A549 (cell line): ENCODE results near the gene TFEB. TPM values are rescaled to one million over a fixed set of nuclear protein-coding genes. Genes with fewer than 3 reads are reported as not detected.
A peak's percentile ranks its signal among the peaks of the same experiment; 100 is the strongest.

Experiments used
- ATAC-seq, 2 experiments: fragments of 200-7000 bp in 1 of 2; fragments of >200 bp in 1 of 2; cut with Nextera tagmentation in 1 of 2; cut with Tn5 transposase in 1 of 2; 3 replicates each; pipeline versions ENCODE4 v1.8.0 to v1.9.1; 2018 to 2020; ENCODE audit warnings: mild to moderate bottlenecking in 1 of 2, moderate library complexity in 1 of 2
- CTCF ChIA-PET: fragments of 300-600 bp; sonication (Branson Sonifier 250); formaldehyde crosslinking; extraction: SDS; loops from one replicate; lab custom pipeline; 2021; ENCODE audit warnings: antibody characterized with exemption, inconsistent platforms; lab: Yijun Ruan, JAX
- POLR2A ChIA-PET: fragments of 350-600 bp; formaldehyde crosslinking; extraction: SDS; loops from one replicate; lab custom pipeline; 2021; ENCODE audit warnings: antibody characterized with exemption, inconsistent platforms; lab: Yijun Ruan, JAX
- DNase-seq, 2 experiments: peaks; one replicate each; pipeline versions ENCODE4 v3.0.0 to v3.0.0-alpha.2; 2011 to 2016; ENCODE audit warnings: low read depth in 1 of 2, low spot score in 1 of 2
- FAIRE-seq: peaks from 2 replicates; lab custom pipeline; 2011; peaks lifted over from hg19 to GRCh38; lab: Jason Lieb, UNC
- H3K27ac ChIP-seq, 2 experiments: fragments of >200 bp; sonication (Bioruptor Twin); formaldehyde crosslinking; 3 replicates each; pipeline ENCODE4 v1.5.1; 2016 to 2017
- H3K4me1 ChIP-seq: fragments of >200 bp; sonication (Bioruptor Twin); formaldehyde crosslinking; 3 replicates; pipeline ENCODE4 v1.6.1; 2016
- H3K4me2 ChIP-seq: fragments of >200 bp; sonication (Bioruptor Twin); formaldehyde crosslinking; 3 replicates; pipeline ENCODE4 v1.6.1; 2016
- H3K4me3 ChIP-seq: fragments of >200 bp; sonication (Bioruptor Twin); formaldehyde crosslinking; 3 replicates; pipeline ENCODE4 v1.5.1; 2016
- H3K9me3 ChIP-seq: fragments of >200 bp; sonication (Bioruptor Twin); formaldehyde crosslinking; 3 replicates; pipeline ENCODE4 v1.6.1; 2016
- BHLHE40 ChIP-seq: IDR thresholded peaks from 2 replicates; pipeline ENCODE4 v1.6.1; 2012; ENCODE audit warnings: low read depth, low read length, inconsistent platforms
- CBX8 ChIP-seq: fragments of 200-600 bp; sonication (generic); IDR thresholded peaks from 2 replicates; pipeline ENCODE4 v1.6.1; 2016
- CHD2 ChIP-seq: fragments of 150-350 bp; IDR thresholded peaks from 2 replicates; pipeline ENCODE4 v1.6.1; 2014; ENCODE audit warnings: low read length; ENCODE audit not compliant: partially characterized antibody
- EHF ChIP-seq: fragments of 250-450 bp; sonication (Bioruptor Pico); IDR thresholded peaks from 2 replicates; pipeline ENCODE4 v1.5.0; 2020; ENCODE audit warnings: mild to moderate bottlenecking
- EP300 ChIP-seq, 2 experiments: fragments of >200 bp; sonication (Bioruptor Twin); formaldehyde crosslinking; IDR thresholded peaks; 2 replicates in 1 of 2; 3 replicates in 1 of 2; pipeline ENCODE4 v1.6.1; 2016 to 2017
- ESRRA ChIP-seq: fragments of 150-350 bp; IDR thresholded peaks from 2 replicates; pipeline ENCODE4 v1.6.1; 2014; ENCODE audit warnings: mild to moderate bottlenecking, low read length, borderline replicate concordance
- FOSB ChIP-seq: fragments of 250-450 bp; sonication (Bioruptor Pico); IDR thresholded peaks from 2 replicates; pipeline ENCODE4 v1.5.0; 2020; ENCODE audit warnings: mild to moderate bottlenecking, moderate library complexity
- FOXS1 ChIP-seq: fragments of 250-450 bp; sonication (Bioruptor Pico); IDR thresholded peaks from 2 replicates; pipeline ENCODE4 v1.5.0; 2020; ENCODE audit warnings: mild to moderate bottlenecking, moderate library complexity
- GATA3 ChIP-seq: IDR thresholded peaks from 2 replicates; pipeline ENCODE4 v1.6.1; 2012; ENCODE audit warnings: borderline replicate concordance
- HDAC2 ChIP-seq: fragments of 200-600 bp; sonication (generic); IDR thresholded peaks from 2 replicates; pipeline ENCODE4 v1.6.1; 2016
- HES2 ChIP-seq: fragments of >200 bp; sonication (Bioruptor Twin); formaldehyde crosslinking; IDR thresholded peaks from 2 replicates; pipeline ENCODE4 v1.6.1; 2016
- HEYL ChIP-seq: fragments of 250-450 bp; sonication (Bioruptor Pico); IDR thresholded peaks from 2 replicates; pipeline ENCODE4 v1.8.0; 2021; ENCODE audit warnings: mild to moderate bottlenecking, moderate library complexity
- HOXA7 ChIP-seq: fragments of 250-450 bp; sonication (Bioruptor Pico); IDR thresholded peaks from 2 replicates; pipeline ENCODE4 v1.5.0; 2020; ENCODE audit warnings: mild to moderate bottlenecking, moderate library complexity
- MAFK ChIP-seq: fragments of 450-650 bp; IDR thresholded peaks from 2 replicates; pipeline ENCODE4 v1.6.1; 2014; ENCODE audit not compliant: partially characterized antibody
- MAZ ChIP-seq: fragments of 150-350 bp; IDR thresholded peaks from 2 replicates; pipeline ENCODE4 v1.6.1; 2014; ENCODE audit warnings: antibody characterized with exemption, low read depth, low read length, borderline replicate concordance
- MYC ChIP-seq: IDR thresholded peaks from 2 replicates; pipeline ENCODE4 v1.6.1; 2012; ENCODE audit warnings: mild to moderate bottlenecking, inconsistent platforms, low read length, improper control_type of control experiment, borderline replicate concordance
- NPAS2 ChIP-seq: fragments of 250-450 bp; sonication (Bioruptor Pico); IDR thresholded peaks from 2 replicates; pipeline ENCODE4 v1.8.0; 2022; ENCODE audit warnings: mild to moderate bottlenecking, moderate library complexity, borderline replicate concordance
- PHF8 ChIP-seq: fragments of 200-600 bp; sonication (generic); IDR thresholded peaks from 2 replicates; pipeline ENCODE4 v1.6.1; 2016; ENCODE audit warnings: low read depth, mild to moderate bottlenecking, antibody characterized with exemption, moderate library complexity, borderline replicate concordance
- POLR2A ChIP-seq: IDR thresholded peaks from 2 replicates; pipeline ENCODE4 v1.6.1; 2012; ENCODE audit warnings: mild to moderate bottlenecking, low read length
- RAD21 ChIP-seq, 2 experiments: fragments of >200 bp in 1 of 2; sonication (Bioruptor Twin) in 1 of 2; formaldehyde crosslinking in 1 of 2; IDR thresholded peaks in 1 of 2; conservative IDR thresholded peaks in 1 of 2; 2 replicates in 1 of 2; 3 replicates in 1 of 2; pipeline ENCODE4 v1.6.1; 2012 to 2018; ENCODE audit warnings: inconsistent platforms in 1 of 2
- RFX5 ChIP-seq: fragments of 450-650 bp; IDR thresholded peaks from 2 replicates; pipeline ENCODE4 v1.7.1; 2014; ENCODE audit warnings: antibody characterized with exemption, mild to moderate bottlenecking, moderate library complexity
- SMC3 ChIP-seq: fragments of >200 bp; sonication (Bioruptor Twin); formaldehyde crosslinking; IDR thresholded peaks from 3 replicates; pipeline ENCODE4 v1.6.1; 2018; ENCODE audit warnings: inconsistent platforms
- TFCP2L1 ChIP-seq: fragments of 250-450 bp; sonication (Bioruptor Pico); IDR thresholded peaks from 2 replicates; pipeline ENCODE4 v1.5.0; 2021; ENCODE audit warnings: mild to moderate bottlenecking
- TP53 ChIP-seq: fragments of 250-450 bp; sonication (Bioruptor Pico); IDR thresholded peaks from 2 replicates; pipeline ENCODE4 v1.5.0; 2021; ENCODE audit warnings: mild to moderate bottlenecking, moderate library complexity
- USF2 ChIP-seq: fragments of 450-650 bp; IDR thresholded peaks from 2 replicates; pipeline ENCODE4 v1.6.1; 2014; ENCODE audit warnings: antibody characterized with exemption
- ZFP36 ChIP-seq: fragments of 450-650 bp; IDR thresholded peaks from 2 replicates; pipeline ENCODE4 v1.6.1; 2014; ENCODE audit warnings: borderline replicate concordance; ENCODE audit not compliant: partially characterized antibody
- ZNF302 ChIP-seq: fragments of 250-450 bp; sonication (Bioruptor Pico); IDR thresholded peaks from 2 replicates; pipeline ENCODE4 v1.9.0; 2021; ENCODE audit warnings: inconsistent platforms, mild to moderate bottlenecking, moderate library complexity
- ZSCAN20 ChIP-seq: fragments of 250-450 bp; sonication (Bioruptor Pico); IDR thresholded peaks from 2 replicates; pipeline ENCODE4 v1.8.0; 2022; ENCODE audit warnings: mild to moderate bottlenecking, moderate library complexity
- WGBS: methylation state at CpG from one replicate; pipeline ENCODE4 v1.1.6; 2017; ENCODE audit errors: missing lambda C conversion rate; 5-methylcytosine and 5-hydroxymethylcytosine counted together
- polyA plus RNA-seq, 4 experiments: library from polyadenylated mRNA; depleted of rRNA in 3 of 4; stranded (reverse); fragments of >200 nt; fragmentation: RNase III in 1 of 4; extraction: RNeasy Plus Mini Kit Qiagen cat#74134 plus additional on column Dnase treatment in 1 of 4; gene quantifications; 2 replicates in 3 of 4; 3 replicates in 1 of 4; pipeline ENCODE4 v1.2.3, GENCODE V29; 2011 to 2017
- TF ChIP-seq, protein P1 (sequence below): IDR thresholded peaks from 2 replicates; pipeline ENCODE4 v1.6.1; 2012

Gene TFEB
- polyA plus RNA-seq, 2 of the 4 experiments (the other 2 are of a cell fraction) = 3.1 to 6.1 TPM

- no peak for TF ChIP-seq USF2
- TF ChIP-seq GATA3 = no peak
- no peak for TF ChIP-seq HEYL (CRISPR knock-in tag)
These were observed 75.5 kb downstream of the TFEB start (continued) for GRCh38 chr6:41659935-41660334.

GRCh38 chr6:41658636-41659035 lies 76.8 kb downstream of the TFEB start:
- WGBS = 57% methylated on average over 13 of the region's 13 CpGs
- H3K4me3 ChIP-seq = no peak overlapping the region
- ChIA-PET CTCF (interaction anchor here (1.2 to 1.5 kb wide), 3 partner anchors 9 to 49 kb away, joined by 3 to 7 read pairs (median 3); no protein-coding TSS in a partner anchor), POLR2A (no interaction called here)
- H3K4me2 ChIP-seq = no peak overlapping the region
- TF ChIP-seq FOSB (CRISPR knock-in tag) = no peak
- no peak for TF ChIP-seq ZNF302 (CRISPR knock-in tag)
- no peak for TF ChIP-seq FOXS1 (CRISPR knock-in tag)
- TF ChIP-seq EHF (CRISPR knock-in tag) = no peak
- TF ChIP-seq MYC = no peak
- TF ChIP-seq, protein P1, sequence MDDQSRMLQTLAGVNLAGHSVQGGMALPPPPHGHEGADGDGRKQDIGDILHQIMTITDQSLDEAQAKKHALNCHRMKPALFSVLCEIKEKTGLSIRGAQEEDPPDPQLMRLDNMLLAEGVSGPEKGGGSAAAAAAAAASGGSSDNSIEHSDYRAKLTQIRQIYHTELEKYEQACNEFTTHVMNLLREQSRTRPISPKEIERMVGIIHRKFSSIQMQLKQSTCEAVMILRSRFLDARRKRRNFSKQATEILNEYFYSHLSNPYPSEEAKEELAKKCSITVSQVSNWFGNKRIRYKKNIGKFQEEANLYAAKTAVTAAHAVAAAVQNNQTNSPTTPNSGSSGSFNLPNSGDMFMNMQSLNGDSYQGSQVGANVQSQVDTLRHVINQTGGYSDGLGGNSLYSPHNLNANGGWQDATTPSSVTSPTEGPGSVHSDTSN = no peak
- TF ChIP-seq TP53 (CRISPR knock-in tag) = no peak
- TF ChIP-seq RFX5 = no peak
- TF ChIP-seq ZFP36 = no peak
- no peak for TF ChIP-seq CBX8
- ATAC-seq = no peak
- no peak for DNase-seq
- H3K9me3 ChIP-seq = no peaks in the 10 kb centered on the region
- H3K4me1 ChIP-seq = no peaks in the 10 kb centered on the region
- no peak overlapping the region for H3K27ac ChIP-seq
- FAIRE-seq = no peak

GRCh38 chr6:41657131-41658094 lies 78.0 kb downstream of the TFEB start:
- ChIA-PET POLR2A (no interaction called here), CTCF (interaction anchor here (0.7 to 1.1 kb wide), 3 partner anchors 24 to 290 kb away, joined by 3 to 5 read pairs (median 3); no protein-coding TSS in a partner anchor)
- H3K9me3 ChIP-seq = no peaks in the 10 kb centered on the region
- no peak overlapping the region for H3K27ac ChIP-seq
- no peak for DNase-seq
- FAIRE-seq = no peak
- H3K4me2 ChIP-seq = no peak overlapping the region
- 75% methylated on average over 12 of the region's 23 CpGs for WGBS
- no peak overlapping the region for H3K4me3 ChIP-seq
- no peak for TF ChIP-seq HEYL (CRISPR knock-in tag)
- TF ChIP-seq TFCP2L1 (CRISPR knock-in tag) = no peak
- no peak for TF ChIP-seq TP53 (CRISPR knock-in tag)
- no peak for TF ChIP-seq ESRRA
- TF ChIP-seq SMC3 = no peak
- TF ChIP-seq PHF8 = no peak
- no peak for TF ChIP-seq CHD2
- no peak for ATAC-seq
- H3K4me1 ChIP-seq = no peaks in the 10 kb centered on the region

DNA sequence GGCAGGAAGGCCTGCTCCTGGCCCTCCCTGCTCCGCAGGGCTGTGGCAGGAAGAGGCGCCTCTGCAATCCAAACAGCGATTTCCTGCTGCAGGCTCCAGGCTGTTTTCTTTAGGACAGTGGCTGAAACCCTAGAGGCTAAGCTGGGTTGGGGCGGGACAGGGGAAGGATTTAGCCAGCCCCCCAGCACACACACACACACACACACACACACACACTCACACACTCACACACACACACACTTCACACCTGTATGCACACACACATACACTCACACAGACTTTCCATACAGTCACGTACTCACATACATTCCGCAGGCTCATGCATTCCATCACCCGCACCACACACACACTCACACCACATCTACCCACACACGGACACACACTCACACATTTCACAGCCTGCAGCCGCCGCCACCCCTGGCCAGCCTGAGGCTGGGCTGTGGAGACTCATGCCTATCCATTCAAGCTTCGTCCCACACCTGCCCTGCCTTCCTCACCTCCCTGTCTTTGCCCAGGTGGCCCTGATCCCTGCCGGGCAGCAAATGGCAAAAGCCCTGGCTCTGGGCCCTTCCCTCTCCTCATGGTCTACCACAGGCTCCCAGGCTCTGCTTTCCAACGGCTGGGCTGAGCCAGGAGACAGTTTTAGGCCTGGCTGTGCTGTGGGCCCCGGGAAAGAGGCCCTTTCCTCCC lies 79.3 kb downstream of the TFEB start:
- CTCF ChIA-PET = interaction anchor here (0.7 kb wide), 1 partner anchor 289 kb away, joined by 5 read pairs; no protein-coding TSS in a partner anchor
- no peak for FAIRE-seq
- no peak for DNase-seq
- H3K4me2 ChIP-seq = no peak overlapping the region
- POLR2A ChIA-PET = no interaction called here
- no peak overlapping the region for H3K4me3 ChIP-seq
- no peaks in the 10 kb centered on the region for H3K9me3 ChIP-seq
- ATAC-seq = peak in 1 of 2 experiments; percentile 15; a peak in 2 of 6 replicates
- whole genome bisulfite sequencing = 74% methylated on average over 10 of the region's 14 CpGs
- no peak overlapping the region for H3K27ac ChIP-seq
- TF ChIP-seq MAZ (no peak), HES2 (no peak), HOXA7 (CRISPR knock-in tag) (no peak), RAD21 (conservative IDR thresholded peaks at IDR 0.05 in 1 of 2, IDR thresholded peaks at IDR 0.05 in 1 of 2) (no peak), EP300 (IDR thresholded peaks at IDR 0.05) (no peak), ZSCAN20 (CRISPR knock-in tag) (no peak), NPAS2 (CRISPR knock-in tag) (no peak), CBX8 (no peak), BHLHE40 (no peak), POLR2A (no peak), MAFK (no peak), HDAC2 (no peak)
- H3K4me1 ChIP-seq = no peaks in the 10 kb centered on the region
